Keratinocyte (primary cell): ENCODE data around the gene GJD4. TPM values are rescaled to one million over a fixed set of nuclear protein-coding genes. Genes with fewer than 3 reads are reported as not detected.

Experiments used
- DNase-seq: peaks from one replicate; pipeline ENCODE4 v3.0.0-alpha.2; 2011; ENCODE audit warnings: low read depth, missing footprints, low spot score
- FAIRE-seq: peaks from 2 replicates; lab custom pipeline; 2011; peaks lifted over from hg19 to GRCh38; lab: Jason Lieb, UNC
- H2AFZ ChIP-seq: 2 replicates; pipeline ENCODE4 v1.6.0; 2012; ENCODE audit warnings: low read length, control low read depth, inconsistent platforms; ENCODE audit not compliant: control insufficient read depth
- H3K27ac ChIP-seq: 2 replicates; pipeline ENCODE4 v1.5.1; 2011; ENCODE audit warnings: low read length; ENCODE audit not compliant: control insufficient read depth, insufficient read depth
- H3K27me3 ChIP-seq: 3 replicates; pipeline ENCODE4 v1.6.0; 2011; ENCODE audit warnings: low read length; ENCODE audit not compliant: control insufficient read depth, insufficient read depth; ENCODE audit errors: extremely low read depth
- H3K36me3 ChIP-seq, 2 experiments: 2 replicates in 1 of 2; 3 replicates in 1 of 2; pipeline ENCODE4 v1.5.1; 2011; ENCODE audit warnings: low read length in 2 of 2, mild to moderate bottlenecking in 1 of 2; ENCODE audit not compliant: control insufficient read depth in 2 of 2, insufficient read depth in 2 of 2; ENCODE audit errors: extremely low read depth in 1 of 2
- H3K4me1 ChIP-seq: 3 replicates; pipeline ENCODE4 v1.5.1; 2011; ENCODE audit warnings: low read length; ENCODE audit not compliant: control insufficient read depth, insufficient read depth; ENCODE audit errors: extremely low read depth
- H3K4me2 ChIP-seq: 3 replicates; pipeline ENCODE4 v1.6.0; 2011; ENCODE audit warnings: low read depth, low read length; ENCODE audit not compliant: control insufficient read depth, insufficient read depth; ENCODE audit errors: extremely low read depth
- H3K4me3 ChIP-seq, 3 experiments: fragments of 200-600 bp in 1 of 3; sonication (generic) in 1 of 3; 2 replicates in 2 of 3; 3 replicates in 1 of 3; pipeline ENCODE4 v1.5.1; 2011 to 2016; ENCODE audit warnings: low read length in 3 of 3, mild to moderate bottlenecking in 3 of 3, control low read depth in 2 of 3, inconsistent platforms in 1 of 3, low read depth in 1 of 3, mixed read lengths in 1 of 3, mixed run types in 1 of 3, moderate library complexity in 1 of 3; ENCODE audit not compliant: control insufficient read depth in 2 of 3, insufficient read depth in 2 of 3; ENCODE audit errors: extremely low read depth in 1 of 3
- H3K79me2 ChIP-seq: 2 replicates; pipeline ENCODE4 v1.6.0; 2012; ENCODE audit warnings: low read length; ENCODE audit not compliant: control insufficient read depth, insufficient read depth
- H3K9ac ChIP-seq: 3 replicates; pipeline ENCODE4 v1.6.0; 2011; ENCODE audit warnings: low read length; ENCODE audit not compliant: control insufficient read depth, insufficient read depth; ENCODE audit errors: extremely low read depth
- H3K9me1 ChIP-seq: 3 replicates; pipeline ENCODE4 v1.6.0; 2011; ENCODE audit warnings: low read length; ENCODE audit not compliant: control insufficient read depth, insufficient read depth; ENCODE audit errors: extremely low read depth
- H3K9me3 ChIP-seq: 2 replicates; pipeline ENCODE4 v1.5.1; 2012; ENCODE audit warnings: low read depth, low read length; ENCODE audit not compliant: control insufficient read depth
- H4K20me1 ChIP-seq: 3 replicates; pipeline ENCODE4 v1.6.0; 2011; ENCODE audit warnings: low read length; ENCODE audit not compliant: control insufficient read depth, insufficient read depth; ENCODE audit errors: extremely low read depth
- CTCF ChIP-seq, 3 experiments: IDR thresholded peaks in 1 of 3; conservative IDR thresholded peaks in 1 of 3; optimal IDR thresholded peaks in 1 of 3; 2 replicates in 2 of 3; 3 replicates in 1 of 3; pipeline versions ENCODE3 to v1.5.1; 2011; ENCODE audit warnings: low read length in 3 of 3, mild to moderate bottlenecking in 3 of 3, moderate library complexity in 2 of 3, control low read depth in 1 of 3, inconsistent platforms in 1 of 3; ENCODE audit not compliant: insufficient read depth in 2 of 3; ENCODE audit errors: extremely low read depth in 1 of 3
- EZH2 ChIP-seq: IDR thresholded peaks from one replicate; pipeline ENCODE4 v1.6.1; 2012; ENCODE audit warnings: inconsistent platforms, mild to moderate bottlenecking, low read length, moderate library complexity
- dilution Hi-C: fragments of 300-500 bp; cut with MboI; formaldehyde crosslinking; loops from one replicate; pipeline ENCODE4 v1.7.0; 2020; ENCODE audit warnings: low sequenced_read_pairs; ENCODE audit not compliant: extremely low pct_ligation_motif_present
- polyA plus RNA-seq, 5 experiments: library from polyadenylated mRNA; depleted of rRNA in 3 of 5; stranded (reverse) in 3 of 5; stranded (forward) in 1 of 5; unstranded in 1 of 5; fragments of >200 nt; gene quantifications; 1 replicate in 1 of 5; 2 replicates in 3 of 5; 3 replicates in 1 of 5; pipeline versions ENCODE4 v1.2.1 to v1.2.3, GENCODE V29; 2011 to 2012; ENCODE audit warnings: missing spikeins in 2 of 5, low read depth in 1 of 5, low replicate concordance in 1 of 5

GJD4 gene
- polyA plus RNA-seq, 1 donor (not counting 4 experiments of a cell fraction or from before 2014, with no cell fraction given), result not detected

DNA sequence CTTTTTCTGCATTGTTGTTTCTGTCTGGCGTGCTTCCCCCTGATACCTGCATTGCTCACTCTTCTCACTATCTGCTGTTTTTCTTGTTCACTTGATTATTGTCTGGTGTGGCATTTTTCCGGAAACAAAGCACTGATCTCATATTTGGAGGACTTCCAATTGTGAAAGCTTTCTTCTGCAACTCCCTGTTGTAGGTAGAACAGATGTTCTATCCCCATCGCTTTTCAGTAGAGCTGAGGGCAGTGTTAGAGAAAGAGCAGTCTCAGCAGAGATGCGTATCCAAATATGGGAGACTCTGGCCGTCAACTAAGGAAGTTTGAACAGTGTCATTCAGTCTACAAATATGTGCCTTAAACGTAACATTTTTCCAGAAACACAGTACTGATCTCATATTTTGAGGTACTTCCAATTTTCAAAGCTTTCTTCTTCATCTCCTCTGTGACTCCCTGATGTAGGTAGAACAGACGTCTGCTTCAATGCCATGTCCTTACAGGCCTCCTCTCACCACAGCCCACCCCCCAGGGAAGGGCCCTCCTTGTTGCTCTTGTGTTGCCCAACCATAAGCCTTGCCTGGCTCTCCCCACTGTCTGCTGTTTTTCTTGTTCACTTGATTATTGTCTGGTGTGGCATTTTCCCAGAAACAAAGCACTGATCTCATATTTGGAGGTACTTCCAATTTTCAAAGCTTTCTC, 27.1 kb upstream of the GJD4 start:
- dilution Hi-C loops, result no loop called here
- H3K36me3 ChIP-seq, result peaks cover 2 to 9% of the 10 kb centered on the region in 2 experiments
- FAIRE-seq, result no peak

DNA sequence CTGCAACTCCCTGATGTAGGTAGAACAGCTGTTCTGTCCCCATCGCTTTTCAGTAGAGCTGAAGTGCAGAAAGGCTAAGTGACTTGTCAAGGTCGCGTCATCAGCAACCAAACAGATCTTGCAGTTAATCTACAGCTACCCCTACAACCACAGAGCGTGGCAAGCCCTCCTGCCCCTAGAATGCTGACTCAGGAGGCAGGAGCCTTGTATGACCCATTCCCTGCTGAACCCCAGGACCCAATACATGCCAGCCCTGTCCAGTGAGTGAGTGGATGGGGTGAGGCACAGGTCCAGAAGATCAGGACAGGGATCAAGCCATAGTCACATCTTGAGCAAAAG, 26.6 kb upstream of the GJD4 start:
- H3K4me1 ChIP-seq, result no peaks in the 10 kb centered on the region
- peaks cover 2 to 9% of the 10 kb centered on the region in 2 experiments for H3K36me3 ChIP-seq
- no peak overlapping the region for H3K4me2 ChIP-seq
- dilution Hi-C loops, result no loop called here
- H3K9ac ChIP-seq, result no peak overlapping the region
- TF ChIP-seq CTCF (optimal IDR thresholded peaks at IDR 0.05 in 1 of 3, IDR thresholded peaks at IDR 0.05 in 1 of 3, conservative IDR thresholded peaks at IDR 0.05 in 1 of 3; ENCODE audit: extremely low read depth in 1 of 3, insufficient read depth in 2 of 3, low read length in 3 of 3), result no peak
- no peak for TF ChIP-seq EZH2
- H4K20me1 ChIP-seq, result no peaks in the 10 kb centered on the region
- H2AFZ ChIP-seq, result no peak overlapping the region
- no peak overlapping the region for H3K27ac ChIP-seq
- H3K79me2 ChIP-seq, result no peaks in the 10 kb centered on the region
- no peak for FAIRE-seq
- no peak overlapping the region for H3K4me3 ChIP-seq
- peaks cover 5% of the 10 kb centered on the region for H3K27me3 ChIP-seq
- DNase-seq, result no peak
- H3K9me3 ChIP-seq, result no peaks in the 10 kb centered on the region
- no peaks in the 10 kb centered on the region for H3K9me1 ChIP-seq

More for the DNA sequence above, 27.1 kb upstream of the GJD4 start:
- H2AFZ ChIP-seq, result no peak overlapping the region
- no peak overlapping the region for H3K4me3 ChIP-seq
- peaks cover 5% of the 10 kb centered on the region for H3K27me3 ChIP-seq
- H3K9me3 ChIP-seq, result no peaks in the 10 kb centered on the region
- TF ChIP-seq EZH2, result no peak
- no peak for TF ChIP-seq CTCF (optimal IDR thresholded peaks at IDR 0.05 in 1 of 3, IDR thresholded peaks at IDR 0.05 in 1 of 3, conservative IDR thresholded peaks at IDR 0.05 in 1 of 3; ENCODE audit: extremely low read depth in 1 of 3, insufficient read depth in 2 of 3, low read length in 3 of 3)
- H4K20me1 ChIP-seq, result no peaks in the 10 kb centered on the region
- no peak for DNase-seq
- H3K79me2 ChIP-seq, result no peaks in the 10 kb centered on the region
- H3K9ac ChIP-seq, result no peak overlapping the region
- no peak overlapping the region for H3K27ac ChIP-seq
- H3K4me1 ChIP-seq, result no peaks in the 10 kb centered on the region
- no peak overlapping the region for H3K4me2 ChIP-seq
- no peaks in the 10 kb centered on the region for H3K9me1 ChIP-seq
